H9 (cell line): ENCODE results near the gene PTPN7. TPM values are rescaled to one million over a fixed set of nuclear protein-coding genes. Genes with fewer than 3 reads are reported as not detected.

Experiments
- DNase-seq: peaks from one replicate; pipeline ENCODE4 v3.0.0-alpha.2; 2017
- H2AFZ ChIP-seq: one replicate; pipeline ENCODE4 v1.6.1; 2013; ENCODE audit warnings: mild to moderate bottlenecking, low read length, control low read depth, moderate library complexity
- H2AK5ac ChIP-seq: 2 replicates; pipeline ENCODE4 v1.6.1; 2013; ENCODE audit warnings: low read length, control low read depth, mixed read lengths; ENCODE audit not compliant: insufficient read length
- H2BK120ac ChIP-seq: one replicate; pipeline ENCODE4 v1.6.1; 2013; ENCODE audit warnings: low read depth, mild to moderate bottlenecking, low read length, control low read depth, inconsistent platforms; ENCODE audit not compliant: poor library complexity, severe bottlenecking
- H2BK12ac ChIP-seq: 2 replicates; pipeline ENCODE4 v1.6.1; 2013; ENCODE audit warnings: low read length, control low read depth, mixed read lengths, low read depth; ENCODE audit not compliant: insufficient read length
- H2BK15ac ChIP-seq: 2 replicates; pipeline ENCODE4 v1.6.1; 2013; ENCODE audit warnings: low read depth, low read length, control low read depth
- H2BK20ac ChIP-seq: one replicate; pipeline ENCODE4 v1.6.1; 2013; ENCODE audit warnings: low read depth, mild to moderate bottlenecking, low read length, control low read depth, inconsistent platforms; ENCODE audit not compliant: poor library complexity, severe bottlenecking
- H2BK5ac ChIP-seq: 2 replicates; pipeline ENCODE4 v1.6.1; 2013; ENCODE audit warnings: low read length, control low read depth, mixed read lengths; ENCODE audit not compliant: insufficient read length
- H3K14ac ChIP-seq: 2 replicates; pipeline ENCODE4 v1.6.1; 2013; ENCODE audit warnings: low read length, control low read depth; ENCODE audit not compliant: insufficient read depth
- H3K18ac ChIP-seq: 2 replicates; pipeline ENCODE4 v1.6.1; 2013; ENCODE audit warnings: low read depth, mild to moderate bottlenecking, mixed read lengths, low read length, control low read depth; ENCODE audit not compliant: insufficient read length
- H3K23ac ChIP-seq: 2 replicates; pipeline ENCODE4 v1.6.1; 2013; ENCODE audit warnings: low read length, control low read depth, mixed read lengths, low read depth; ENCODE audit not compliant: insufficient read length
- H3K23me2 ChIP-seq: 2 replicates; pipeline ENCODE4 v1.6.1; 2013; ENCODE audit warnings: low read depth, mild to moderate bottlenecking, mixed read lengths, low read length, control low read depth; ENCODE audit not compliant: insufficient read length, poor library complexity, severe bottlenecking
- H3K27ac ChIP-seq: 2 replicates; pipeline ENCODE4 v1.5.1; 2013; ENCODE audit warnings: low read length, control low read depth, mixed read lengths, low read depth; ENCODE audit not compliant: insufficient read length
- H3K27me3 ChIP-seq: 2 replicates; pipeline ENCODE4 v1.6.1; 2013; ENCODE audit warnings: low read length, control low read depth, inconsistent platforms; ENCODE audit not compliant: insufficient read depth
- H3K4ac ChIP-seq: 2 replicates; pipeline ENCODE4 v1.6.1; 2013; ENCODE audit warnings: low read depth, mild to moderate bottlenecking, control low read depth, inconsistent platforms, low read length, moderate library complexity
- H3K4me1 ChIP-seq: 2 replicates; pipeline ENCODE4 v1.6.1; 2013; ENCODE audit warnings: low read length, control low read depth, inconsistent platforms; ENCODE audit not compliant: insufficient read depth
- H3K4me2 ChIP-seq: 2 replicates; pipeline ENCODE4 v1.6.1; 2013; ENCODE audit warnings: low read length, control low read depth, mixed read lengths; ENCODE audit not compliant: insufficient read length, insufficient read depth
- H3K56ac ChIP-seq: 2 replicates; pipeline ENCODE4 v1.6.1; 2013; ENCODE audit warnings: low read depth, mild to moderate bottlenecking, mixed read lengths, low read length, control low read depth; ENCODE audit not compliant: insufficient read length
- H3K79me1 ChIP-seq: 2 replicates; pipeline ENCODE4 v1.6.1; 2013; ENCODE audit warnings: low read depth, mild to moderate bottlenecking, moderate library complexity, low read length, control low read depth, inconsistent platforms; ENCODE audit not compliant: insufficient read depth, poor library complexity, severe bottlenecking
- H3K79me2 ChIP-seq: 2 replicates; pipeline ENCODE4 v1.6.1; 2013; ENCODE audit warnings: low read length, control low read depth, inconsistent platforms; ENCODE audit not compliant: insufficient read depth
- H3K9ac ChIP-seq: 2 replicates; pipeline ENCODE4 v1.6.1; 2013; ENCODE audit warnings: low read length, control low read depth, mixed read lengths; ENCODE audit not compliant: insufficient read length; ENCODE audit errors: extremely low read depth
- H3K9me3 ChIP-seq: one replicate; pipeline ENCODE4 v1.6.1; 2013; ENCODE audit warnings: low read depth, low read length, inconsistent platforms; ENCODE audit not compliant: control insufficient read depth
- H3T11ph ChIP-seq: one replicate; pipeline ENCODE4 v1.6.1; 2013; ENCODE audit warnings: mild to moderate bottlenecking, low read length, control low read depth, inconsistent platforms
- H4K20me1 ChIP-seq: one replicate; pipeline ENCODE4 v1.6.1; 2013; ENCODE audit not compliant: control insufficient read depth, insufficient read length, insufficient read depth
- H4K5ac ChIP-seq: 2 replicates; pipeline ENCODE4 v1.6.1; 2013; ENCODE audit warnings: low read depth, mild to moderate bottlenecking, mixed read lengths, low read length, control low read depth; ENCODE audit not compliant: insufficient read length
- H4K8ac ChIP-seq: replicated peaks from 2 replicates; pipeline ENCODE4 v1.6.1; 2013; ENCODE audit warnings: low read length, control low read depth, mixed read lengths, low read depth; ENCODE audit not compliant: insufficient read length
- H4K91ac ChIP-seq: 2 replicates; pipeline ENCODE4 v1.6.1; 2013; ENCODE audit warnings: low read depth, mild to moderate bottlenecking, moderate library complexity, mixed read lengths, low read length, control low read depth; ENCODE audit not compliant: insufficient read length
- H3K27ac Mint-ChIP-seq, 3 experiments: 2 replicates in 2 of 3; 3 replicates in 1 of 3; pipeline ENCODE4 v1.8.0; 2020 to 2021; ENCODE audit warnings: mixed read lengths in 3 of 3, mild to moderate bottlenecking in 1 of 3, moderate library complexity in 1 of 3
- H3K27me3 Mint-ChIP-seq: 2 replicates; pipeline ENCODE4 v1.8.0; 2021; ENCODE audit warnings: low read depth, mild to moderate bottlenecking, moderate library complexity, mixed read lengths
- H3K36me3 Mint-ChIP-seq, 3 experiments: 2 replicates in 2 of 3; 3 replicates in 1 of 3; pipeline ENCODE4 v1.8.0; 2020 to 2021; ENCODE audit warnings: low read depth in 3 of 3, mixed read lengths in 3 of 3; ENCODE audit not compliant: insufficient read depth in 1 of 3
- H3K4me1 Mint-ChIP-seq, 2 experiments: 2 replicates each; pipeline ENCODE4 v1.8.0; 2020; ENCODE audit warnings: mixed read lengths in 2 of 2
- H3K4me3 Mint-ChIP-seq, 2 experiments: 2 replicates in 1 of 2; 3 replicates in 1 of 2; pipeline ENCODE4 v1.8.0; 2020 to 2021; ENCODE audit warnings: mild to moderate bottlenecking in 2 of 2, mixed read lengths in 2 of 2, moderate library complexity in 1 of 2
- H3K9me3 Mint-ChIP-seq, 2 experiments: 2 replicates in 1 of 2; 3 replicates in 1 of 2; pipeline ENCODE4 v1.8.0; 2020; ENCODE audit warnings: mild to moderate bottlenecking in 2 of 2, mixed read lengths in 2 of 2, moderate library complexity in 1 of 2
- WGBS: extraction: QIAGEN DNeasy Blood & Tissue Kit; methylation state at CpG from one replicate; pipeline ENCODE4 v1.1.7; 2013; ENCODE audit warnings: missing lambda C conversion rate, low lambda C conversion rate, mixed read lengths; ENCODE audit not compliant: insufficient read length; ENCODE audit errors: extremely low coverage; 5-methylcytosine and 5-hydroxymethylcytosine counted together
- total RNA-seq: library from RNA; stranded (reverse); gene quantifications from 2 replicates; pipeline ENCODE4 v1.2.1, GENCODE V29; 2021
- TF ChIP-seq, protein P1 (sequence below): fragments of 200-600 bp; sonication (generic); conservative IDR thresholded peaks from 3 replicates; pipeline ENCODE4 v1.8.0; 2021; ENCODE audit warnings: antibody characterized with exemption, mild to moderate bottlenecking

The PTPN7 gene
- total RNA-seq, 1 experiment from 2014 or later = 0.72 TPM

DNA sequence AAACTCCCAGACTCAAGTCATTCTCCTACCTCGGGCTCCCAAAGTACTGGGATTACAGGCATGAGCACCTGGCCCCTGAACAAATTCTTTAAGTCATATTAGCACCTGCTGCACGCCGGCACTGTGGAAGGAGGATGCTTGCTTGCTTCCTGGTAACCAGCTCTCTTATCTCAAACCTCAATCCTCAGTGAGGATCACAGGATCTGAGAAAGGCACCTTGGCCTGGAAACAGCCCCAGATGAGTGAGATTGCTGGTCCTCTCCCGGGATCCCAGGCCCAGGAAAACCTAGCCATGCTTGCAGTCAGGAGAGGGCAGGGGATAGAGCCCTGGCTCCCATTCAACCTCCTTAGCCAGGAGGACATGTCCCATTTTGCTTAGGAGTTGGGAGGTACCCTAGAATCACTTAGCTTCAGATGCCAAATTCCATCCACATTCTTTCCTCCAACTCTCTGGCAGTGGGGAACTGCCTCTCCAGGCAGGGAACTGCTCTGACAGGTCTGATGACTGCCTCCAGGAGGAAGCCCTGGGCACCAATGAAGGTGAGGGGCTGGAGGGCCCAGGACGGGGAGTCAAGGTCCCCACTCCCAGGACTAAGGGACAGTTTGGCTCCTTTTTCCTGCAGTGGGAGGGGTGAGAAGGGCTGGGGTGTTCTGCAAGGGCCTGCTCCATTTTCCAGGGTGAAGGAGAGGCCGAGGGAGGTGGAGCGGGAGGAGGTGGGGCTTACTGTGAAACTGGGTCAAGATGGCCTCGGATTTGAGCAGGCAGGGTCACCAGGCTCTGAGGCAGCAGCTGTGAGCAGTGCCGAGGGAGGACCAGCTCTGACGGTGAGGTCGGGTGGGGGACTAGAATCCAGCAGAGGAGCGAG lies 28.2 kb downstream of the PTPN7 start:
- TF ChIP-seq, protein P1, sequence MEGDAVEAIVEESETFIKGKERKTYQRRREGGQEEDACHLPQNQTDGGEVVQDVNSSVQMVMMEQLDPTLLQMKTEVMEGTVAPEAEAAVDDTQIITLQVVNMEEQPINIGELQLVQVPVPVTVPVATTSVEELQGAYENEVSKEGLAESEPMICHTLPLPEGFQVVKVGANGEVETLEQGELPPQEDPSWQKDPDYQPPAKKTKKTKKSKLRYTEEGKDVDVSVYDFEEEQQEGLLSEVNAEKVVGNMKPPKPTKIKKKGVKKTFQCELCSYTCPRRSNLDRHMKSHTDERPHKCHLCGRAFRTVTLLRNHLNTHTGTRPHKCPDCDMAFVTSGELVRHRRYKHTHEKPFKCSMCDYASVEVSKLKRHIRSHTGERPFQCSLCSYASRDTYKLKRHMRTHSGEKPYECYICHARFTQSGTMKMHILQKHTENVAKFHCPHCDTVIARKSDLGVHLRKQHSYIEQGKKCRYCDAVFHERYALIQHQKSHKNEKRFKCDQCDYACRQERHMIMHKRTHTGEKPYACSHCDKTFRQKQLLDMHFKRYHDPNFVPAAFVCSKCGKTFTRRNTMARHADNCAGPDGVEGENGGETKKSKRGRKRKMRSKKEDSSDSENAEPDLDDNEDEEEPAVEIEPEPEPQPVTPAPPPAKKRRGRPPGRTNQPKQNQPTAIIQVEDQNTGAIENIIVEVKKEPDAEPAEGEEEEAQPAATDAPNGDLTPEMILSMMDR = no peak
- H3K9ac ChIP-seq = no peak overlapping the region

More for the DNA sequence above, 28.2 kb downstream of the PTPN7 start:
- H3K27ac Mint-ChIP-seq = peak overlapping the region; percentile 31 to 80 (median 75); a peak in 4 of 7 replicates
- Histone ChIP-seq H4K8ac (no peak overlapping the region), H3K79me1 (no peaks in the 10 kb centered on the region), H4K91ac (no peak overlapping the region), H3K9me3 (no peaks in the 10 kb centered on the region), H3K4me2 (no peak overlapping the region), H2BK12ac (no peak overlapping the region), H3K4me1 (no peaks in the 10 kb centered on the region), H3K23ac (no peak overlapping the region), H2AK5ac (no peak overlapping the region), H3T11ph (no peak overlapping the region), H3K27ac (no peak overlapping the region), H2BK20ac (no peak overlapping the region), H3K4ac (no peak overlapping the region), H2BK120ac (no peak overlapping the region), H2BK15ac (no peak overlapping the region), H2AFZ (no peak overlapping the region), H3K79me2 (no peaks in the 10 kb centered on the region), H2BK5ac (no peak overlapping the region), H4K20me1 (no peaks in the 10 kb centered on the region), H3K18ac (no peak overlapping the region), H3K14ac (no peak overlapping the region), H3K56ac (no peak overlapping the region), H3K27me3 (no peaks in the 10 kb centered on the region), H4K5ac (no peak overlapping the region), H3K23me2 (no peaks in the 10 kb centered on the region)
- no peak overlapping the region for H3K4me3 Mint-ChIP-seq
- DNase-seq = no peak
- H3K36me3 Mint-ChIP-seq = peaks cover 7 to 30% (median 27%) of the 10 kb centered on the region in 3 experiments; a peak in 6 of 7 replicates
- peaks cover 6 to 14% of the 10 kb centered on the region in 2 experiments for H3K4me1 Mint-ChIP-seq
- H3K9me3 Mint-ChIP-seq = no peaks in the 10 kb centered on the region
- H3K27me3 Mint-ChIP-seq = no peaks in the 10 kb centered on the region
- WGBS = no CpG with 5 or more reads among the region's 12 CpGs
